Thymus (tissue), 14 donors: ENCODE results near the gene RAI2. TPM values are rescaled to one million over a fixed set of nuclear protein-coding genes. Genes with fewer than 3 reads are reported as not detected.

Source experiments
- DNase-seq, 9 donors: peaks; one replicate each; pipeline ENCODE4 v3.0.0-alpha.2; 2013; ENCODE audit warnings: low spot score in 9 of 9, low read depth in 6 of 9, missing footprints in 1 of 9
- H3K27ac ChIP-seq, 2 donors: one replicate each; pipeline ENCODE4 v1.5.1; 2013; ENCODE audit warnings: control low read depth in 1 of 2, low read depth in 1 of 2, low read length in 1 of 2, mild to moderate bottlenecking in 1 of 2, moderate library complexity in 1 of 2
- H3K27me3 ChIP-seq, 2 donors: one replicate each; pipeline ENCODE4 v1.5.1; 2013; ENCODE audit warnings: low read length in 1 of 2; ENCODE audit not compliant: control insufficient read depth in 2 of 2, insufficient read depth in 1 of 2
- H3K36me3 ChIP-seq, 2 donors: one replicate each; pipeline ENCODE4 v1.5.1; 2013; ENCODE audit warnings: low read length in 1 of 2, mild to moderate bottlenecking in 1 of 2, moderate library complexity in 1 of 2; ENCODE audit not compliant: control insufficient read depth in 2 of 2, insufficient read depth in 2 of 2
- H3K4me1 ChIP-seq, 2 donors: one replicate each; pipeline ENCODE4 v1.5.1; 2013; ENCODE audit warnings: low read length in 2 of 2; ENCODE audit not compliant: control insufficient read depth in 2 of 2, insufficient read depth in 2 of 2
- H3K4me3 ChIP-seq, 2 donors: one replicate each; pipeline ENCODE4 v1.5.1; 2013; ENCODE audit warnings: low read length in 2 of 2, control low read depth in 1 of 2, mild to moderate bottlenecking in 1 of 2
- H3K9me3 ChIP-seq, 2 donors: one replicate each; pipeline ENCODE4 v1.5.1; 2013; ENCODE audit warnings: low read length in 1 of 2, mild to moderate bottlenecking in 1 of 2; ENCODE audit not compliant: control insufficient read depth in 2 of 2, insufficient read depth in 1 of 2
- WGBS: extraction: QIAGEN DNeasy Blood & Tissue Kit; methylation state at CpG from one replicate; pipeline ENCODE4 v1.1.7; 2013; 5-methylcytosine and 5-hydroxymethylcytosine counted together
- long read RNA-seq, 10 donors: transcript quantifications; one replicate each; lab custom pipeline, GENCODE V29; 2026
- polyA plus RNA-seq: library from polyadenylated mRNA; stranded (reverse); fragments of 200-250 nt; gene quantifications from one replicate; pipeline ENCODE4 v1.2.3, GENCODE V29; 2013
- total RNA-seq: library from RNA; stranded (reverse); fragments of 120-200 nt; gene quantifications from one replicate; pipeline ENCODE4 v1.2.4, GENCODE V29; 2013
- donor health status: healthy.

RAI2 gene
- total RNA-seq (1.8 TPM), polyA plus RNA-seq (9.0 TPM)
- long read RNA-seq, donor 1 = 0 reads
- long read RNA-seq, donor 2, partial matches to known transcripts = 0 of 3 reads
- long read RNA-seq, donor 2, other reads (novel, unspliced or antisense) = 0 of 3 reads
- long read RNA-seq, donor 3, partial matches to known transcripts = 0 of 2 reads
- long read RNA-seq, donor 3, other reads (novel, unspliced or antisense) = 0 of 2 reads
- long read RNA-seq, donor 4, partial matches to known transcripts = 0 of 2 reads
- long read RNA-seq, donor 4, other reads (novel, unspliced or antisense) = 0 of 2 reads
- long read RNA-seq, donor 5, partial matches to known transcripts = 0 of 2 reads
- long read RNA-seq, donor 5, other reads (novel, unspliced or antisense) = 0 of 2 reads
- long read RNA-seq, donor 6, partial matches to known transcripts = 0 of 2 reads
- long read RNA-seq, donor 6, other reads (novel, unspliced or antisense) = 0 of 2 reads
- long read RNA-seq, donor 7, partial matches to known transcripts = 0 of 3 reads
- long read RNA-seq, donor 7, other reads (novel, unspliced or antisense) = 0 of 3 reads
- long read RNA-seq, donor 8, partial matches to known transcripts = 0 of 2 reads
- long read RNA-seq, donor 8, other reads (novel, unspliced or antisense) = 0 of 2 reads
- long read RNA-seq, donor 9 = 0 reads
- long read RNA-seq, donor 10, partial matches to known transcripts = 0 of 2 reads
- long read RNA-seq, donor 10, other reads (novel, unspliced or antisense) = 0 of 2 reads

GRCh38 chrX:17860811-17861488, at the start of gene RAI2:
Gene RAI2 (minus strand): TSS chrX:17861298. CDS start chrX:17802010, 59,288 bp downstream.
- peak in 1 of 9 donors; percentile 2 for DNase-seq
- Histone ChIP-seq H3K4me1 (no peaks in the 10 kb centered on the region), H3K27ac (no peak within 1 kb of the TSS), H3K4me3 (peak within 1 kb of the TSS; percentile 13 to 33), H3K27me3 (peaks cover 2 to 62% of the 10 kb centered on the region in 2 donors), H3K9me3 (peaks cover 0 to 7% of the 10 kb centered on the region in 2 donors), H3K36me3 (no peaks in the 10 kb centered on the region)
- WGBS = under 1% methylated on average over 85 of the region's 98 CpGs

GRCh38 chrX:17888421-17888820, 27.3 kb upstream of the RAI2 start:
- H3K4me1 ChIP-seq = no peaks in the 10 kb centered on the region
- DNase-seq = no peak
- 98% methylated on average over 1 of the region's 1 CpG for WGBS
- H3K4me3 ChIP-seq = no peak overlapping the region
- H3K27ac ChIP-seq = no peak overlapping the region
- no peaks in the 10 kb centered on the region for H3K36me3 ChIP-seq
- H3K27me3 ChIP-seq = no peaks in the 10 kb centered on the region
- H3K9me3 ChIP-seq = no peaks in the 10 kb centered on the region

- H3K4me3 ChIP-seq = no peak overlapping the region
- no peaks in the 10 kb centered on the region for H3K4me1 ChIP-seq
- H3K27me3 ChIP-seq = peaks cover 0 to 2% of the 10 kb centered on the region in 2 donors
- no peaks in the 10 kb centered on the region for H3K9me3 ChIP-seq
- DNase-seq = no peak
- no peak overlapping the region for H3K27ac ChIP-seq
- WGBS = 93% methylated on average over 2 of the region's 2 CpGs
- no peaks in the 10 kb centered on the region for H3K36me3 ChIP-seq
Measured at GRCh38 chrX:17882680-17883079, 21.6 kb upstream of the RAI2 start.

GRCh38 chrX:17878028-17878670, 17.1 kb upstream of the RAI2 start:
- Histone ChIP-seq H3K4me3 (no peak overlapping the region), H3K27ac (no peak overlapping the region), H3K36me3 (no peaks in the 10 kb centered on the region), H3K27me3 (peaks cover 0 to under 1% of the 10 kb centered on the region in 2 donors), H3K9me3 (no peaks in the 10 kb centered on the region), H3K4me1 (no peaks in the 10 kb centered on the region)
- no peak for DNase-seq
- 77% methylated on average over 2 of the region's 2 CpGs for WGBS

GRCh38 chrX:17876135-17876534, 15.0 kb upstream of the RAI2 start:
- H3K4me1 ChIP-seq = no peaks in the 10 kb centered on the region
- DNase-seq = no peak

GRCh38 chrX:17869580-17869979, 8.5 kb upstream of the RAI2 start:
- H3K36me3 ChIP-seq = no peaks in the 10 kb centered on the region
- no peak for DNase-seq
- H3K9me3 ChIP-seq = no peaks in the 10 kb centered on the region
- WGBS = 93% methylated on average over 2 of the region's 2 CpGs
- no peak overlapping the region for H3K4me3 ChIP-seq
- H3K27me3 ChIP-seq = peaks cover 0 to 3% of the 10 kb centered on the region in 2 donors
- H3K4me1 ChIP-seq = no peaks in the 10 kb centered on the region
- H3K27ac ChIP-seq = no peak overlapping the region

More at GRCh38 chrX:17876135-17876534, 15.0 kb upstream of the RAI2 start:
- no peak overlapping the region for H3K27ac ChIP-seq
- no peaks in the 10 kb centered on the region for H3K9me3 ChIP-seq
- H3K27me3 ChIP-seq = no peaks in the 10 kb centered on the region
- H3K36me3 ChIP-seq = no peaks in the 10 kb centered on the region
- no peak overlapping the region for H3K4me3 ChIP-seq

- 7% methylated on average over 15 of the region's 15 CpGs for WGBS
- Histone ChIP-seq H3K4me3 (peak overlapping the region in 1 of 2 donors; percentile 33), H3K4me1 (no peaks in the 10 kb centered on the region), H3K27me3 (peaks cover 2 to 59% of the 10 kb centered on the region in 2 donors), H3K27ac (no peak overlapping the region), H3K9me3 (peaks cover 0 to 7% of the 10 kb centered on the region in 2 donors), H3K36me3 (no peaks in the 10 kb centered on the region)
- no peak for DNase-seq
Measured at GRCh38 chrX:17861489-17862011, 452 bp upstream of the RAI2 start.

- no peak overlapping the region for H3K27ac ChIP-seq
- DNase-seq = no peak
- no peaks in the 10 kb centered on the region for H3K4me1 ChIP-seq
- WGBS = under 1% methylated on average over 52 of the region's 53 CpGs
- H3K27me3 ChIP-seq = peaks cover 2 to 63% of the 10 kb centered on the region in 2 donors
- H3K36me3 ChIP-seq = no peaks in the 10 kb centered on the region
- peak overlapping the region; percentile 13 to 33 for H3K4me3 ChIP-seq
- H3K9me3 ChIP-seq = peaks cover 0 to 7% of the 10 kb centered on the region in 2 donors
Measured at GRCh38 chrX:17860179-17860780, 818 bp downstream of the RAI2 start.
